Dermis blood vessel endothelial cell (primary cell): ENCODE results near the gene CADPS2. TPM values are rescaled to one million over a fixed set of nuclear protein-coding genes. Genes with fewer than 3 reads are reported as not detected.

Experiments
- DNase-seq: peaks from one replicate; pipeline ENCODE4 v3.0.0; 2010
- total RNA-seq: library from RNA; depleted of rRNA; stranded (reverse); fragments of >200 nt; gene quantifications from 2 replicates; pipeline ENCODE4 v1.2.3, GENCODE V29; 2014

The CADPS2 gene
- total RNA-seq, 1 donor from 2014 or later = 83.7 TPM

- no peak for DNase-seq
Measured at GRCh38 chr7:122767339-122767738, 118.9 kb downstream of the CADPS2 start.

- no peak for DNase-seq
Measured at GRCh38 chr7:122766593-122766992, 119.7 kb downstream of the CADPS2 start.

GRCh38 chr7:122764902-122765301 is 121.4 kb downstream of the CADPS2 start:
- DNase-seq = no peak

GRCh38 chr7:122764020-122764419 is 122.2 kb downstream of the CADPS2 start:
- peak; percentile 66 for DNase-seq

GRCh38 chr7:122762071-122762470 is 124.2 kb downstream of the CADPS2 start:
- DNase-seq = no peak

GRCh38 chr7:122758501-122758900 is 127.8 kb downstream of the CADPS2 start:
- no peak for DNase-seq

- no peak for DNase-seq
Measured at GRCh38 chr7:122756860-122757259, 129.4 kb downstream of the CADPS2 start.

GRCh38 chr7:122755696-122756095 is 130.6 kb downstream of the CADPS2 start:
- no peak for DNase-seq

- DNase-seq = no peak
Measured at GRCh38 chr7:122752583-122752982, 133.7 kb downstream of the CADPS2 start.

GRCh38 chr7:122750389-122750788 is 135.9 kb downstream of the CADPS2 start:
- no peak for DNase-seq

- DNase-seq = no peak
Measured at GRCh38 chr7:122748195-122748594, 138.1 kb downstream of the CADPS2 start.

GRCh38 chr7:122746948-122747347 is 139.3 kb downstream of the CADPS2 start:
- no peak for DNase-seq

GRCh38 chr7:122743211-122743610 is 143.0 kb downstream of the CADPS2 start:
- peak; percentile 14 for DNase-seq

GRCh38 chr7:122738947-122739346 is 147.3 kb downstream of the CADPS2 start:
- DNase-seq = no peak

- DNase-seq = peak; percentile 28
Measured at GRCh38 chr7:122736183-122736582, 150.1 kb downstream of the CADPS2 start.

- no peak for DNase-seq
Measured at GRCh38 chr7:122727759-122728158, 158.5 kb downstream of the CADPS2 start.

GRCh38 chr7:122727354-122727753 is 158.9 kb downstream of the CADPS2 start:
- DNase-seq = no peak

- DNase-seq = no peak
Measured at GRCh38 chr7:122726881-122727280, 159.4 kb downstream of the CADPS2 start.

GRCh38 chr7:122724366-122724765 is 161.9 kb downstream of the CADPS2 start:
- no peak for DNase-seq

GRCh38 chr7:122719010-122719578 is 167.2 kb downstream of the CADPS2 start:
- no peak for DNase-seq

GRCh38 chr7:122717356-122718089 is 168.7 kb downstream of the CADPS2 start:
- no peak for DNase-seq

GRCh38 chr7:122715183-122715582 is 171.1 kb downstream of the CADPS2 start:
- no peak for DNase-seq

GRCh38 chr7:122710916-122711315 is 175.3 kb downstream of the CADPS2 start:
- no peak for DNase-seq

- no peak for DNase-seq
Measured at GRCh38 chr7:122709930-122710646, 176.2 kb downstream of the CADPS2 start.
